GM21717 (cell line): ENCODE results near the gene NCAPD3.

Experiments
- ATAC-seq: cut with Tn5 transposase; IDR thresholded peaks from one replicate; pipeline ENCODE4 v1.9.1; 2021; ENCODE audit warnings: mild to moderate bottlenecking, moderate library complexity; ENCODE audit not compliant: unreplicated experiment

The NCAPD3 gene

GRCh38 chr11:134254433-134255183 lies 30.8 kb upstream of the NCAPD3 start:
- no peak for ATAC-seq

- ATAC-seq, result peak; percentile 100
Measured at GRCh38 chr11:134253188-134253993, 29.6 kb upstream of the NCAPD3 start, which contains the start of the genes ACAD8 and THYN1. Gene ACAD8 (plus strand): TSS chr11:134253568. CDS start chr11:134253601, 33 bp downstream. Gene THYN1 (minus strand): TSS chr11:134253352. CDS start chr11:134252882, 470 bp downstream.

GRCh38 chr11:134252346-134253187 lies 28.8 kb upstream of the NCAPD3 start:
- ATAC-seq, result peak; percentile 24

GRCh38 chr11:134250675-134251074 lies 26.9 kb upstream of the NCAPD3 start:
- no peak for ATAC-seq

- ATAC-seq, result no peak
Measured at GRCh38 chr11:134250246-134250645, 26.5 kb upstream of the NCAPD3 start.

- ATAC-seq, result no peak
Measured at GRCh38 chr11:134248910-134249480, 25.2 kb upstream of the NCAPD3 start.

- no peak for ATAC-seq
Measured at GRCh38 chr11:134246678-134247077, 22.9 kb upstream of the NCAPD3 start.

GRCh38 chr11:134246100-134246499 lies 22.3 kb upstream of the NCAPD3 start:
- ATAC-seq, result no peak

GRCh38 chr11:134245434-134245833 lies 21.7 kb upstream of the NCAPD3 start:
- ATAC-seq, result no peak

GRCh38 chr11:134244593-134244992 lies 20.8 kb upstream of the NCAPD3 start:
- no peak for ATAC-seq

- ATAC-seq, result no peak
Measured at GRCh38 chr11:134243913-134244312, 20.1 kb upstream of the NCAPD3 start.

GRCh38 chr11:134242376-134242775 lies 18.6 kb upstream of the NCAPD3 start:
- no peak for ATAC-seq

GRCh38 chr11:134240592-134240991 lies 16.8 kb upstream of the NCAPD3 start:
- no peak for ATAC-seq

GRCh38 chr11:134238956-134239355 lies 15.2 kb upstream of the NCAPD3 start:
- no peak for ATAC-seq

GRCh38 chr11:134237557-134237922 lies 13.8 kb upstream of the NCAPD3 start:
- ATAC-seq, result no peak

GRCh38 chr11:134236834-134237556 lies 13.2 kb upstream of the NCAPD3 start:
- no peak for ATAC-seq

- no peak for ATAC-seq
Measured at GRCh38 chr11:134235399-134235798, 11.6 kb upstream of the NCAPD3 start.

- ATAC-seq, result no peak
Measured at GRCh38 chr11:134233729-134234179, 10.0 kb upstream of the NCAPD3 start.

GRCh38 chr11:134231958-134232659 lies 8.3 kb upstream of the NCAPD3 start:
- ATAC-seq, result no peak
